ENCODE measurements around the gene ST6GALNAC6. TPM values are rescaled to one million over a fixed set of nuclear protein-coding genes. Genes with fewer than 3 reads are reported as not detected.
"Not testable (repeated sequence)": the region's sequence is repeated elsewhere in the genome, so short reads cannot be mapped to it uniquely, and the experiment has no call there.

The ST6GALNAC6 gene
- polyA plus RNA-seq, 1 experiment, result 40.6 TPM

- no peak for DNase-seq (ENCODE audit: low read depth, low spot score)
- peaks cover 25% of the 10 kb centered on the region for H3K9me3 ChIP-seq (ENCODE audit: control insufficient read depth, insufficient read depth, low read length)
- no peak overlapping the region for H3K4me3 ChIP-seq (ENCODE audit: low read depth, low read length)
- H3K27me3 ChIP-seq (ENCODE audit: control insufficient read depth, insufficient read depth, low read length), result no peaks in the 10 kb centered on the region
- TF ChIP-seq, protein P1, sequence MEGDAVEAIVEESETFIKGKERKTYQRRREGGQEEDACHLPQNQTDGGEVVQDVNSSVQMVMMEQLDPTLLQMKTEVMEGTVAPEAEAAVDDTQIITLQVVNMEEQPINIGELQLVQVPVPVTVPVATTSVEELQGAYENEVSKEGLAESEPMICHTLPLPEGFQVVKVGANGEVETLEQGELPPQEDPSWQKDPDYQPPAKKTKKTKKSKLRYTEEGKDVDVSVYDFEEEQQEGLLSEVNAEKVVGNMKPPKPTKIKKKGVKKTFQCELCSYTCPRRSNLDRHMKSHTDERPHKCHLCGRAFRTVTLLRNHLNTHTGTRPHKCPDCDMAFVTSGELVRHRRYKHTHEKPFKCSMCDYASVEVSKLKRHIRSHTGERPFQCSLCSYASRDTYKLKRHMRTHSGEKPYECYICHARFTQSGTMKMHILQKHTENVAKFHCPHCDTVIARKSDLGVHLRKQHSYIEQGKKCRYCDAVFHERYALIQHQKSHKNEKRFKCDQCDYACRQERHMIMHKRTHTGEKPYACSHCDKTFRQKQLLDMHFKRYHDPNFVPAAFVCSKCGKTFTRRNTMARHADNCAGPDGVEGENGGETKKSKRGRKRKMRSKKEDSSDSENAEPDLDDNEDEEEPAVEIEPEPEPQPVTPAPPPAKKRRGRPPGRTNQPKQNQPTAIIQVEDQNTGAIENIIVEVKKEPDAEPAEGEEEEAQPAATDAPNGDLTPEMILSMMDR (IDR thresholded peaks at IDR 0.05; ENCODE audit: low read depth, low read length), result no peak
- no peak overlapping the region for H3K27ac ChIP-seq (ENCODE audit: low read depth, low read length)
- CTCF ChIA-PET, result interaction anchor here (0.7 kb wide), 1 partner anchor 24 kb away, joined by 6 read pairs; no protein-coding TSS in a partner anchor
- POLR2A ChIA-PET, result interaction anchor here (1.0 to 1.2 kb wide), 2 partner anchors 12 to 32 kb away, joined by 3 read pairs; no protein-coding TSS in a partner anchor
Observed at GRCh38 chr9:127847178-127847510, 52.3 kb downstream of the ST6GALNAC6 start.

DNA sequence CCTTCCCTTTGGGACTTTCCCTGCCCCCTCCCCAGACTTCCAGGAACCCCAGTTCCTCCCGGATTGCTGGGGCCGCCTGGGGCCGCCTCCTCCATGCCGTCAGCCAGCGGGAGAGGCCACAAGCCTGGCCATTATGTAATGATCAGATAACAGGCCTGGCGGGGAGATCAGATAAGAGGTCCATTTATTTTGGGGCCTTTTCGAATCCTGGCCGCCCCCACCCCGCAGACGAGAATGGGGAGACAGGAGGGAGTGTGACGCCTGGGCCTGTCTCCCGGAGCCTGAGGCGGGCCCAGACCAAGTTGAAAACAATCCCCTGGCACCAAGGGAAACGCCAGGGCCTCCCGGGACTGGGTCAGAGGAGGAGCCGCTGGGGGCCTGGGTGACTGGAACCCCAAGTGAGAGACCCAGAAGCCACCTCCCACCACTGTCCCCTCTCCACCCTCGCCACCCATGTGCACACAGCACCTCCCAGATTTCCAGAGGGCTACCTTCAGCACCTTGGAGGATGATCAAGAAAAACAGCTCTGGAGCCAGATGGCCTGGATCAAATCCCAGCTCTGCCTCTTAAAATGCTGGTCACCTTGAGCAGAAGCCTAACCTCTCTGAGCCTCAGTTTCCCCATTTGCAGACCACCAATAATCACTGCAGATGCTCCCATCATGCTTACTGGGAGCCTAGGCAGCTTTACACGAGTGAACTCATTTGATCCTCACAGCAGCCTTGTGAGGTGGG, 52.8 kb downstream of the ST6GALNAC6 start:
- TF ChIP-seq, protein P1 (IDR thresholded peaks at IDR 0.05; ENCODE audit: low read depth, low read length), result no peak
- POLR2A ChIA-PET, result interaction anchor here (1.0 to 1.2 kb wide), 2 partner anchors 11 to 31 kb away, joined by 3 read pairs; no protein-coding TSS in a partner anchor
- no peak overlapping the region for H3K27ac ChIP-seq (ENCODE audit: low read depth, low read length)
- no peak overlapping the region for H3K4me3 ChIP-seq (ENCODE audit: low read depth, low read length)
- CTCF ChIA-PET, result no interaction called here
- no peak for DNase-seq (ENCODE audit: low read depth, low spot score)
- H3K27me3 ChIP-seq (ENCODE audit: control insufficient read depth, insufficient read depth, low read length), result no peaks in the 10 kb centered on the region
- peaks cover 24% of the 10 kb centered on the region for H3K9me3 ChIP-seq (ENCODE audit: control insufficient read depth, insufficient read depth, low read length)

GRCh38 chr9:127845619-127846018, 53.8 kb downstream of the ST6GALNAC6 start:
- peaks cover 21% of the 10 kb centered on the region for H3K9me3 ChIP-seq (ENCODE audit: control insufficient read depth, insufficient read depth, low read length)
- CTCF ChIA-PET; H3K4me3 ChIP-seq (ENCODE audit: low read depth, low read length); H3K27me3 ChIP-seq (ENCODE audit: control insufficient read depth, insufficient read depth, low read length); DNase-seq (ENCODE audit: low read depth, low spot score); POLR2A ChIA-PET: not testable (repeated sequence)
- peak overlapping the region; percentile 52 for H3K27ac ChIP-seq (ENCODE audit: low read depth, low read length)

- Histone ChIP-seq H3K4me3 (ENCODE audit: low read depth, low read length) (no peak overlapping the region), H3K27me3 (ENCODE audit: control insufficient read depth, insufficient read depth, low read length) (no peaks in the 10 kb centered on the region), H3K9me3 (ENCODE audit: control insufficient read depth, insufficient read depth, low read length) (peaks cover 14% of the 10 kb centered on the region), H3K27ac (ENCODE audit: low read depth, low read length) (peak overlapping the region; percentile 52)
- CTCF ChIA-PET, result no interaction called here
- POLR2A ChIA-PET, result no interaction called here
- TF ChIP-seq, protein P1 (IDR thresholded peaks at IDR 0.05; ENCODE audit: low read depth, low read length), result no peak
- DNase-seq (ENCODE audit: low read depth, low spot score), result no peak
Observed at GRCh38 chr9:127844821-127845359, 54.5 kb downstream of the ST6GALNAC6 start.

DNA sequence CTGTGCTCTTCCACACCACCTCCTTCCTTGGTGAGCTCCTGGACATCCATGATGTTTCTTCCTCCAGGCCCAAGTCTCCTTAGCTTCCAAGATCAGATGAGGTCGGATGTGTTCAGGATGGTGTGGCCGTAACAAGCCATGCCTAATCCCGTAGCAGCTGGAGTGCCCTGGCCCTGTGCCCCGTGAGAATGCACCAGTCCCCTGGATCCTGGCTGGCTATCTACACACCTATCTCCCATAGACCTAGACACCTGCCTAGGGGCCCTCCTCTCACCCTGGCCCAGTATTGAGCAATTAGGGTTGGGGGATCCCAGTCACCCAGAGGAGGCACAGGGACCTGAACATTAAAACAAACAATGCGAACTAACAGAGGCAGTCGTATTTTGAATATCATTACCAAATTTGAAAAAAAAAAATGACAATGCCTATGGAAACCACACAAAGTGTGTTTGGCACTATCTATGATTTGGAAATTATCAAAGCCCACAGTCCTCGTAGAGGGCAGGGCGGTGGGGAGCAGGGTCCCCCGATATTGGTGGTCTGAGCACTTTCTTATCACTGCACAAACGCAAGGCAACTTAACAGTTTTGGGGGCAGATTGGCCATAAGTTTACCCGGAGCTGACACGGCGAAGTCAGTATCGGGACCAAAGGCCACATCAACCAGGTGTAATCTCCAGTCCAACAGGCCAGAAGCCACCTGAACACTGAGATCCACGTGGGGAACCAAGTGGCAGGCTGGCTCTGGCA, 58.1 kb downstream of the ST6GALNAC6 start:
- Histone ChIP-seq H3K4me3 (ENCODE audit: low read depth, low read length) (no peak overlapping the region), H3K9me3 (ENCODE audit: control insufficient read depth, insufficient read depth, low read length) (peaks cover 1% of the 10 kb centered on the region; the same call in 1 of the 2 replicates), H3K27ac (ENCODE audit: low read depth, low read length) (no peak overlapping the region), H3K27me3 (ENCODE audit: control insufficient read depth, insufficient read depth, low read length) (no peaks in the 10 kb centered on the region)
- no peak for DNase-seq (ENCODE audit: low read depth, low spot score)
- ChIA-PET POLR2A (no interaction called here), CTCF (interaction anchor here (0.6 to 1.8 kb wide), 3 partner anchors 17 to 257 kb away, joined by 3 to 6 read pairs (median 5); no protein-coding TSS in a partner anchor)
- TF ChIP-seq, protein P1 (IDR thresholded peaks at IDR 0.05; ENCODE audit: low read depth, low read length), result no peak
